HepG2 (cell line): ENCODE results near the gene RERE. TPM values are rescaled to one million over a fixed set of nuclear protein-coding genes. Genes with fewer than 3 reads are reported as not detected.
A peak's percentile ranks its signal among the peaks of the same experiment; 100 is the strongest.

Experiments
- ATAC-seq: fragments of 200-7000 bp; cut with Tn5 transposase; 3 replicates; pipeline ENCODE4 v1.9.1; 2020; ENCODE audit warnings: mild to moderate bottlenecking, moderate library complexity
- BruUV-seq: library from RNA; stranded (reverse); fragments of 400-500 nt; replicated peaks from 2 replicates; lab custom pipeline; 2021; lab: Mats Ljungman, UMichigan
- CTCF ChIA-PET: fragments of 300-600 bp; formaldehyde crosslinking; extraction: SDS; loops from one replicate; lab custom pipeline; 2021; ENCODE audit warnings: low total read pairs, inconsistent platforms, low intra/inter-chr PET ratio; lab: Yijun Ruan, JAX
- POLR2A ChIA-PET: fragments of 350-600 bp; sonication (Branson Sonifier 250); formaldehyde crosslinking; loops from one replicate; lab custom pipeline; 2020; ENCODE audit warnings: antibody characterized with exemption, inconsistent platforms; lab: Yijun Ruan, JAX
- DNase-seq: peaks from one replicate; pipeline ENCODE4 v3.0.0-alpha.2; 2015; ENCODE audit warnings: low spot score
- FAIRE-seq: peaks from 3 replicates; lab custom pipeline; 2011; peaks lifted over from hg19 to GRCh38; lab: Jason Lieb, UNC
- H2AFZ ChIP-seq: one replicate; pipeline ENCODE4 v1.6.1; 2011; ENCODE audit warnings: low read length, inconsistent platforms
- H3K27ac ChIP-seq: fragments of 300-600 bp; 3 replicates; pipeline ENCODE4 v1.8.0; 2011; ENCODE audit warnings: mixed run types, mild to moderate bottlenecking, mixed read lengths, low read length, inconsistent platforms; ENCODE audit not compliant: insufficient read depth; ENCODE audit errors: extremely low read length
- H3K27me3 ChIP-seq, 2 experiments: fragments of 200-600 bp in 1 of 2; 2 replicates in 1 of 2; 3 replicates in 1 of 2; pipeline versions ENCODE4 v1.6.0 to v1.8.0; 2011; ENCODE audit warnings: low read length in 2 of 2, mild to moderate bottlenecking in 2 of 2, moderate library complexity in 2 of 2, inconsistent platforms in 1 of 2; ENCODE audit not compliant: insufficient read depth in 2 of 2, control insufficient read depth in 1 of 2
- H3K36me3 ChIP-seq, 2 experiments: fragments of 200-600 bp in 1 of 2; replicated peaks in 1 of 2; 2 replicates in 1 of 2; 3 replicates in 1 of 2; pipeline versions ENCODE4 v1.5.1 to v1.8.0; 2011; ENCODE audit warnings: low read length in 2 of 2, inconsistent platforms in 1 of 2; ENCODE audit not compliant: insufficient read depth in 2 of 2, control insufficient read depth in 1 of 2
- H3K4me1 ChIP-seq: 2 replicates; pipeline ENCODE4 v1.5.1; 2012; ENCODE audit warnings: low read length, inconsistent platforms; ENCODE audit not compliant: insufficient read depth
- H3K4me2 ChIP-seq: 2 replicates; pipeline ENCODE4 v1.6.0; 2011; ENCODE audit warnings: low read depth, low read length, inconsistent platforms
- H3K4me3 ChIP-seq, 3 experiments: fragments of 200-600 bp in 1 of 3; sonication (generic), shearing (Covaris generic) in 1 of 3; replicated peaks in 1 of 3; 2 replicates each; pipeline ENCODE4 v1.5.1; 2011 to 2016; ENCODE audit warnings: low read length in 3 of 3, inconsistent platforms in 2 of 3, low read depth in 2 of 3, mild to moderate bottlenecking in 2 of 3, control low read depth in 1 of 3, mixed read lengths in 1 of 3; ENCODE audit not compliant: insufficient read depth in 1 of 3
- H3K79me2 ChIP-seq: one replicate; pipeline ENCODE4 v1.6.1; 2011; ENCODE audit warnings: low read length, inconsistent platforms; ENCODE audit not compliant: insufficient read depth
- H3K9ac ChIP-seq: 2 replicates; pipeline ENCODE4 v1.6.0; 2011; ENCODE audit warnings: mild to moderate bottlenecking, low read depth, low read length, inconsistent platforms; ENCODE audit not compliant: insufficient read depth
- H3K9me3 ChIP-seq: 2 replicates; pipeline ENCODE4 v1.5.1; 2012; ENCODE audit warnings: mild to moderate bottlenecking, low read length
- H4K20me1 ChIP-seq: 2 replicates; pipeline ENCODE4 v1.6.0; 2011; ENCODE audit warnings: inconsistent platforms, mild to moderate bottlenecking, low read length, moderate library complexity; ENCODE audit not compliant: insufficient read depth
- DPF2 ChIP-seq: sonication (generic); formaldehyde crosslinking; IDR thresholded peaks from 2 replicates; pipeline ENCODE4 v1.4.0; 2020; ENCODE audit warnings: mild to moderate bottlenecking, low read depth, missing genetic modification reagents, borderline replicate concordance
- FOXK1 ChIP-seq: sonication (generic); formaldehyde crosslinking; IDR thresholded peaks from 2 replicates; pipeline ENCODE4 v1.4.0; 2020; ENCODE audit warnings: low read depth, missing genetic modification reagents, borderline replicate concordance
- NCOA2 ChIP-seq: sonication (generic); formaldehyde crosslinking; IDR thresholded peaks from 2 replicates; pipeline ENCODE4 v1.8.0; 2022; ENCODE audit warnings: inconsistent platforms
- RERE ChIP-seq: IDR thresholded peaks from 2 replicates; pipeline ENCODE4 v1.6.1; 2016; ENCODE audit warnings: low read depth, missing genetic modification reagents, missing compliant biosample characterization
- SAP130 ChIP-seq: IDR thresholded peaks from 2 replicates; pipeline ENCODE4 v1.6.1; 2016; ENCODE audit warnings: low read depth
- SNRNP70 ChIP-seq: fragments of 200-400 bp; formaldehyde crosslinking; IDR thresholded peaks from 2 replicates; pipeline ENCODE4 v1.6.1; 2017; ENCODE audit warnings: mild to moderate bottlenecking, low read depth, low read length, moderate library complexity
- SOX5 ChIP-seq: IDR thresholded peaks from 2 replicates; pipeline ENCODE4 v1.6.1; 2016; ENCODE audit warnings: borderline replicate concordance
- TCF7L2 ChIP-seq: IDR thresholded peaks from 2 replicates; pipeline ENCODE4 v1.6.1; 2011; ENCODE audit warnings: mild to moderate bottlenecking, low read depth, low read length, moderate library complexity
- TOPORS ChIP-seq: sonication (generic); formaldehyde crosslinking; IDR thresholded peaks from 2 replicates; pipeline ENCODE4 v1.8.0; 2023; ENCODE audit warnings: mild to moderate bottlenecking, missing genetic modification reagents
- ZGPAT ChIP-seq: IDR thresholded peaks from 2 replicates; pipeline ENCODE4 v1.6.1; 2016; ENCODE audit warnings: mild to moderate bottlenecking
- ZSCAN9 ChIP-seq: IDR thresholded peaks from 2 replicates; pipeline ENCODE4 v1.6.1; 2016; ENCODE audit warnings: borderline replicate concordance
- WGBS: methylation state at CpG from one replicate; pipeline ENCODE4 v1.1.6; 2017; ENCODE audit warnings: low lambda C conversion rate; 5-methylcytosine and 5-hydroxymethylcytosine counted together
- in situ Hi-C: cut with HindIII; loops from 2 replicates; pipeline ENCODE4 v1.10.0; 2017; ENCODE audit warnings: low pct_unique_long_range_greater_than_20kb; ENCODE audit not compliant: extremely low pct_ligation_motif_present
- intact Hi-C: fragments of 100-400 bp; cut with micrococcal nuclease; formaldehyde crosslinking; loops from one replicate; pipeline ENCODE4 v1.10.0; 2022; ENCODE audit not compliant: unreplicated experiment
- polyA plus RNA-seq, 8 experiments: library from polyadenylated mRNA; depleted of rRNA in 3 of 8; stranded (reverse) in 7 of 8; unstranded in 1 of 8; fragments of >200 nt; fragmentation: Illumina TruSeq in 4 of 8; extraction: Trizol in 4 of 8; gene quantifications; 2 replicates each; pipeline versions ENCODE4 v1.2.1 to v1.2.3, GENCODE V29; 2011 to 2016; ENCODE audit warnings: low read depth in 4 of 8, missing spikeins in 1 of 8, mixed read lengths in 1 of 8; ENCODE audit not compliant: insufficient read depth in 1 of 8
- total RNA-seq, 5 experiments: library from RNA; depleted of rRNA; stranded (reverse); fragments of >200 nt; fragmentation: Illumina TruSeq; extraction: Trizol; gene quantifications; 2 replicates each; pipeline ENCODE4 v1.2.3, GENCODE V29; 2016; ENCODE audit warnings: low read depth in 1 of 5

Gene RERE
- total and polyA plus RNA-seq, 2 of the 13 experiments (the other 11 are each of a cell fraction or from before 2014, with no cell fraction given) = 18.3 to 21.9 TPM

GRCh38 chr1:8551613-8552489 is 265.6 kb downstream of the RERE start:
- Histone ChIP-seq H3K27me3 (no peaks in the 10 kb centered on the region), H3K36me3 (peaks cover 15 to 55% of the 10 kb centered on the region in 2 experiments), H2AFZ (no peak overlapping the region), H3K4me3 (peak overlapping the region in 1 of 3 experiments; percentile 9; a peak in 1 of 6 replicates), H3K4me1 (peaks cover 62% of the 10 kb centered on the region), H4K20me1 (peaks cover 27% of the 10 kb centered on the region), H3K9ac (peak overlapping the region; percentile 19; the same call in 1 of the 2 replicates), H3K79me2 (peaks cover 68% of the 10 kb centered on the region), H3K9me3 (no peaks in the 10 kb centered on the region), H3K27ac (peak overlapping the region; percentile 69), H3K4me2 (peak overlapping the region; percentile 69)
- peak; percentile 76 for ATAC-seq
- intact Hi-C loops = no loop called here
- BruUV-seq = no TSS peak
- in situ Hi-C loops = loop anchor here (25.0 kb wide), 1 partner anchor 285 kb away; no protein-coding TSS in a partner anchor
- CTCF ChIA-PET = no interaction called here
- POLR2A ChIA-PET = interaction anchor here (1.1 to 1.7 kb wide), 3 partner anchors 13 to 152 kb away, joined by 4 to 6 read pairs (median 6); no protein-coding TSS in a partner anchor
- DNase-seq = peak; percentile 68
- peak; percentile 92 for FAIRE-seq
- 17% methylated on average over 6 of the region's 6 CpGs for WGBS
- TF ChIP-seq SNRNP70 (no peak), NCOA2 (CRISPR knock-in tag) (peak; percentile 14; the same call in 1 of the 2 replicates), SAP130 (CRISPR knock-in tag) (peak; percentile 57), RERE (CRISPR knock-in tag) (0 out of 2 replicates have a peak, but pooled peaks have one; percentile 23), ZGPAT (peak; percentile 42; the same call in 1 of the 2 replicates), DPF2 (CRISPR knock-in tag) (no peak), FOXK1 (CRISPR knock-in tag) (0 out of 2 replicates have a peak, but pooled peaks have one; percentile 46), TOPORS (CRISPR knock-in tag) (no peak), SOX5 (peak; percentile 57; the same call in 1 of the 2 replicates), ZSCAN9 (CRISPR knock-in tag) (0 out of 2 replicates have a peak, but pooled peaks have one; percentile 28), TCF7L2 (0 out of 2 replicates have a peak, but pooled peaks have one; percentile 41)
